OCI-LY3 (cell line): Measurements from ENCODE around the gene SPRR3.

ENCODE experiments used
- H2AFZ ChIP-seq: fragments of 200-600, 300-600 bp; shearing (Covaris generic); 2 replicates; pipeline ENCODE4 v1.6.0; 2014; ENCODE audit warnings: antibody characterized with exemption, low read depth, low read length
- H3K27ac ChIP-seq: fragments of 200-600, 300-600 bp; sonication (generic); 2 replicates; pipeline ENCODE4 v1.5.1; 2014; ENCODE audit warnings: mild to moderate bottlenecking, low read length, moderate library complexity, mixed read lengths
- H3K27me3 ChIP-seq: fragments of 200-600, 300-600 bp; sonication (generic); 2 replicates; pipeline ENCODE4 v1.6.1; 2014; ENCODE audit warnings: low read depth, low read length, mixed read lengths
- H3K36me3 ChIP-seq: fragments of 200-600, 300-600 bp; sonication (generic); replicated peaks from 2 replicates; pipeline ENCODE3; 2014; ENCODE audit warnings: low read depth, low read length, mixed read lengths
- H3K4me1 ChIP-seq: fragments of 300-600, 200-600 bp; sonication (generic); 2 replicates; pipeline ENCODE4 v1.6.1; 2014; ENCODE audit warnings: low read length, mixed read lengths
- H3K4me2 ChIP-seq: fragments of 200-600, 300-600 bp; sonication (generic); 2 replicates; pipeline ENCODE4 v1.6.1; 2014; ENCODE audit warnings: low read length, mixed read lengths
- H3K4me3 ChIP-seq: fragments of 300-600, 200-600 bp; sonication (generic); 2 replicates; pipeline ENCODE4 v1.5.1; 2014; ENCODE audit warnings: antibody characterized with exemption, mild to moderate bottlenecking, low read length, moderate library complexity
- H3K79me2 ChIP-seq: fragments of 300-600, 200-600 bp; shearing (Covaris generic); 2 replicates; pipeline ENCODE4 v1.6.1; 2014; ENCODE audit warnings: mild to moderate bottlenecking, low read length, mixed read lengths
- H3K9ac ChIP-seq: fragments of 300-600, 200-600 bp; shearing (Covaris generic); 2 replicates; pipeline ENCODE4 v1.6.0; 2014; ENCODE audit warnings: mild to moderate bottlenecking, low read length, moderate library complexity
- H3K9me3 ChIP-seq: fragments of 200-600, 300-600 bp; shearing (Covaris generic); 2 replicates; pipeline ENCODE4 v1.6.1; 2014; ENCODE audit warnings: low read length, mixed read lengths; ENCODE audit not compliant: insufficient read depth
- H4K20me1 ChIP-seq: fragments of 200-600, 300-600 bp; sonication (generic); 2 replicates; pipeline ENCODE4 v1.6.1; 2016; ENCODE audit warnings: low read length, mixed read lengths; ENCODE audit not compliant: insufficient read depth
- EZH2phosphoT487 ChIP-seq: fragments of 200-600 bp; shearing (Covaris generic); IDR thresholded peaks from 2 replicates; pipeline ENCODE4 v1.6.1; 2018; ENCODE audit warnings: antibody characterized with exemption, mixed run types, low read depth
- TF ChIP-seq, protein P1 (sequence below): fragments of 200-600, 300-600 bp; sonication (generic); IDR thresholded peaks from 2 replicates; pipeline ENCODE4 v1.5.1; 2014; ENCODE audit warnings: antibody characterized with exemption, low read length, low read depth

SPRR3 gene

DNA sequence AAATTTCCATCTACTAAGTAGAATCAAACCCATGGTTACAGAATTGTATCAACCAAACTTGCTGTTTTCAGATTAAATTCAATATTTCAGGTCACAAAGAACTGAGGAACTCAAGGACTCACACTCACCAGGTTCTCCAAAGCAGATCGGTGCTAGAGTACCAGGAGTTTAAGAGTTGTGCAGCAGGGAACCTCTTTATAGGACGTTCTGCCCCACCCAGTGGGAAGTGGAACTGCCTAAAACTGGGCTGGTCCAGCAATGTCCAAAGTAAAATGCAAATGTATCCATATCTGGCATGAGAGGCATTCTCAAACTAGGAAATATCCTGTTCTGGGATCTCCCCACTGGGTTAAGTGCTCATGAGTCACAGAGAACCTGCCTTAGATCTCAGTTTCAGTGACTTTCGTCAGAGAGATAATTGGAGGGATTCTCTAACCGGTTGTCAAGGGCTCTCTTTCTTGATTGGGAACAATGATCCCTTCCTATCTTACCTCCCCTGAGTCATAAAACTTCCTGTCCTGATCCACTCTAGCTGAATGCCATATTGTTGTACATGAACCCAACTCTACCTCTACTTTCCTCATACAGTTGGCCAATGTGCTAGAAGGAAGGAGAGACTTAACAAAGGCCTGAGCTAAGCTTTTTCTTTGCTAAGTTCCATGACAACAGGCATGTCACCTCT, 39.5 kb downstream of the SPRR3 start, which contains the start of gene SPRR2D:
SPRR2D (minus strand) TSS at position 171 of the 682 bp plus-strand sequence. CDS start 774 bp downstream, outside the sequence.
- Histone ChIP-seq H3K79me2 (no peaks in the 10 kb centered on the region), H4K20me1 (no peaks in the 10 kb centered on the region), H3K9ac (no peak within 1 kb of the TSS), H3K9me3 (no peaks in the 10 kb centered on the region), H2AFZ (no peak within 1 kb of the TSS), H3K36me3 (no peaks in the 10 kb centered on the region), H3K4me2 (no peak within 1 kb of the TSS), H3K4me1 (no peaks in the 10 kb centered on the region), H3K27ac (no peak within 1 kb of the TSS), H3K27me3 (peaks cover 89% of the 10 kb centered on the region), H3K4me3 (no peak within 1 kb of the TSS)
- TF ChIP-seq EZH2phosphoT487, result no peak
- TF ChIP-seq, protein P1, sequence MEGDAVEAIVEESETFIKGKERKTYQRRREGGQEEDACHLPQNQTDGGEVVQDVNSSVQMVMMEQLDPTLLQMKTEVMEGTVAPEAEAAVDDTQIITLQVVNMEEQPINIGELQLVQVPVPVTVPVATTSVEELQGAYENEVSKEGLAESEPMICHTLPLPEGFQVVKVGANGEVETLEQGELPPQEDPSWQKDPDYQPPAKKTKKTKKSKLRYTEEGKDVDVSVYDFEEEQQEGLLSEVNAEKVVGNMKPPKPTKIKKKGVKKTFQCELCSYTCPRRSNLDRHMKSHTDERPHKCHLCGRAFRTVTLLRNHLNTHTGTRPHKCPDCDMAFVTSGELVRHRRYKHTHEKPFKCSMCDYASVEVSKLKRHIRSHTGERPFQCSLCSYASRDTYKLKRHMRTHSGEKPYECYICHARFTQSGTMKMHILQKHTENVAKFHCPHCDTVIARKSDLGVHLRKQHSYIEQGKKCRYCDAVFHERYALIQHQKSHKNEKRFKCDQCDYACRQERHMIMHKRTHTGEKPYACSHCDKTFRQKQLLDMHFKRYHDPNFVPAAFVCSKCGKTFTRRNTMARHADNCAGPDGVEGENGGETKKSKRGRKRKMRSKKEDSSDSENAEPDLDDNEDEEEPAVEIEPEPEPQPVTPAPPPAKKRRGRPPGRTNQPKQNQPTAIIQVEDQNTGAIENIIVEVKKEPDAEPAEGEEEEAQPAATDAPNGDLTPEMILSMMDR, result no peak

DNA sequence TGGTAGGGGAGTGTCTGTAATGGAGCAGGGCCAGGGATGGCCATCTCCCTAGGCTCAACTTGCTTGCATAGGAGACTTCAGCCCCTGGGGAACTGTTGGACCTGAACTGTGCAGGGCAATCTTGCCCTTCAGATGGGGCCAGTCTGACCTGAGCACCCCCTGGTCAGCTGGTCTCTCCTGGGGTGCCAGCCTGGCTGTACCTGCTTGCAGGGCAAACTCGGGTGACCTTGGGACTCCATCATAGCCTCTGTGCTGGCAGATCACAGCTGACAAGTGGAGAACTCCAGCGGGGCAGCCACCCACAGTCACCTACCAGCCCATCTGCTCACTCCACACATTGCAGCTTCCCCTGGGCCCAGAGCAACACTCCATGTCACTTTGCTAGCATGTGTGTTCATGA, 47.7 kb downstream of the SPRR3 start:
- no peaks in the 10 kb centered on the region for H4K20me1 ChIP-seq
- H3K4me3 ChIP-seq, result no peak overlapping the region
- no peak for TF ChIP-seq EZH2phosphoT487
- TF ChIP-seq, protein P1, result no peak
- H3K4me2 ChIP-seq, result no peak overlapping the region
- no peak overlapping the region for H3K9ac ChIP-seq
- no peaks in the 10 kb centered on the region for H3K36me3 ChIP-seq
- no peaks in the 10 kb centered on the region for H3K79me2 ChIP-seq
- H2AFZ ChIP-seq, result no peak overlapping the region
- H3K9me3 ChIP-seq, result no peaks in the 10 kb centered on the region
- H3K27me3 ChIP-seq, result peaks cover 85% of the 10 kb centered on the region
- no peak overlapping the region for H3K27ac ChIP-seq
- H3K4me1 ChIP-seq, result no peaks in the 10 kb centered on the region
